Tibial nerve (tissue), 3 donors: ENCODE data around the gene MYLK2.

Source experiments
- CTCF ChIP-seq, 5 experiments: fragments of 200-600 bp in 3 of 5; fragments of 450-650 bp in 2 of 5; sonication (generic) in 3 of 5; IDR thresholded peaks; one replicate each; pipeline ENCODE4 v1.5.1; 2016 to 2019; ENCODE audit warnings: antibody characterized with exemption in 5 of 5, mild to moderate bottlenecking in 3 of 5, moderate library complexity in 2 of 5
- POLR2A ChIP-seq, 2 donors: fragments of 450-650 bp; IDR thresholded peaks; one replicate each; pipeline ENCODE4 v1.6.1; 2017; ENCODE audit warnings: antibody characterized with exemption in 2 of 2, mild to moderate bottlenecking in 2 of 2, moderate library complexity in 2 of 2

GRCh38 chr20:31869942-31870725 is 51.0 kb downstream of the MYLK2 start, which contains the start of the genes DUSP15 and TTLL9:
- TF ChIP-seq POLR2A (IDR thresholded peaks at IDR 0.05) (peak; percentile 27 to 33), CTCF (IDR thresholded peaks at IDR 0.05) (peak in 2 of 5 experiments; percentile 8 to 13)
